K562 (cell line): ENCODE data around the gene EPGN. TPM values are rescaled to one million over a fixed set of nuclear protein-coding genes. Genes with fewer than 3 reads are reported as not detected.

Source experiments
- CBX3 ChIP-seq, 2 experiments: IDR thresholded peaks; 1 replicate in 1 of 2; 2 replicates in 1 of 2; pipeline ENCODE4 v1.6.1; 2012; ENCODE audit warnings: inconsistent platforms in 2 of 2, low read length in 2 of 2, borderline replicate concordance in 1 of 2, control low read depth in 1 of 2
- DDX20 ChIP-seq: fragments of 450-650 bp; IDR thresholded peaks from 2 replicates; pipeline ENCODE4 v1.6.1; 2016; ENCODE audit warnings: missing genetic modification characterization, low read depth, mild to moderate bottlenecking, missing compliant biosample characterization, moderate library complexity
- ERF ChIP-seq: fragments of 450-650 bp; formaldehyde crosslinking; IDR thresholded peaks from 2 replicates; pipeline ENCODE4 v1.4.0; 2020; ENCODE audit warnings: mild to moderate bottlenecking, mixed read lengths
- FOS ChIP-seq: IDR thresholded peaks from 3 replicates; pipeline ENCODE4 v1.6.1; 2011; ENCODE audit not compliant: insufficient read length; ENCODE audit errors: extremely low read depth
- HEY1 ChIP-seq: fragments of 250-450 bp; sonication (Bioruptor Pico); IDR thresholded peaks from 2 replicates; pipeline ENCODE4 v1.5.0; 2020; ENCODE audit warnings: mild to moderate bottlenecking, moderate library complexity, borderline replicate concordance
- L3MBTL2 ChIP-seq: fragments of 450-650 bp; IDR thresholded peaks from 2 replicates; pipeline ENCODE4 v1.6.1; 2016; ENCODE audit warnings: mild to moderate bottlenecking, moderate library complexity
- MYC ChIP-seq, 2 experiments: fragments of 250-450 bp in 1 of 2; sonication (Bioruptor Pico) in 1 of 2; IDR thresholded peaks; 2 replicates each; pipeline versions ENCODE4 v1.5.1 to v1.6.1; 2012 to 2021; ENCODE audit warnings: low read depth in 2 of 2, borderline replicate concordance in 1 of 2, improper control_type of control experiment in 1 of 2, low read length in 1 of 2, mild to moderate bottlenecking in 1 of 2, moderate library complexity in 1 of 2
- NCOA4 ChIP-seq: fragments of 450-650 bp; IDR thresholded peaks from 2 replicates; pipeline ENCODE4 v1.6.1; 2018; ENCODE audit warnings: mild to moderate bottlenecking; ENCODE audit not compliant: partially characterized antibody
- RBFOX2 ChIP-seq: fragments of 200-400 bp; formaldehyde crosslinking; IDR thresholded peaks from 2 replicates; pipeline ENCODE4 v1.6.1; 2017; ENCODE audit warnings: low read depth, mild to moderate bottlenecking, low read length, moderate library complexity
- SMARCA5 ChIP-seq: fragments of 450-650 bp; IDR thresholded peaks from 2 replicates; pipeline ENCODE4 v1.6.1; 2016
- SREBF2 ChIP-seq: sonication (generic); formaldehyde crosslinking; IDR thresholded peaks from 2 replicates; pipeline ENCODE4 v1.4.0; 2020; ENCODE audit warnings: mild to moderate bottlenecking, missing genetic modification reagents
- U2AF2 ChIP-seq: fragments of 200-400 bp; formaldehyde crosslinking; optimal IDR thresholded peaks from 2 replicates; pipeline ENCODE3; 2017; ENCODE audit warnings: low read depth, mild to moderate bottlenecking, low read length
- ZNF184 ChIP-seq: sonication (generic); formaldehyde crosslinking; IDR thresholded peaks from 2 replicates; pipeline ENCODE4 v1.5.0; 2020; ENCODE audit warnings: missing genetic modification reagents
- ZNF23 ChIP-seq: fragments of 250-450 bp; sonication (Bioruptor Pico); IDR thresholded peaks from 2 replicates; pipeline ENCODE4 v1.4.0; 2020; ENCODE audit warnings: mild to moderate bottlenecking
- ZNF3 ChIP-seq: fragments of 250-450 bp; sonication (Bioruptor Pico); IDR thresholded peaks from 2 replicates; pipeline ENCODE4 v1.5.0; 2021; ENCODE audit warnings: mild to moderate bottlenecking, moderate library complexity
- ZNF707 ChIP-seq: fragments of 250-450 bp; sonication (Bioruptor Pico); conservative IDR thresholded peaks from 2 replicates; pipeline ENCODE4 v1.8.0; 2022; ENCODE audit warnings: inconsistent platforms, mild to moderate bottlenecking, moderate library complexity
- polyA plus RNA-seq, 8 experiments: library from polyadenylated mRNA; depleted of rRNA in 4 of 8; stranded (reverse) in 5 of 8; unstranded in 3 of 8; fragments of >200 nt; fragmentation: Nextera tagmentation in 2 of 8; fragmentation: Illumina TruSeq in 1 of 8; extraction: Ambion mirVana in 2 of 8; extraction: Trizol in 1 of 8; gene quantifications; 2 replicates each; pipeline versions ENCODE4 v1.2.1 to v1.2.3, GENCODE V29; 2011 to 2014; ENCODE audit warnings: inconsistent platforms in 1 of 8, missing spikeins in 1 of 8
- total RNA-seq, 7 experiments: library from RNA; depleted of rRNA in 6 of 7; stranded (reverse); fragments of >200 nt in 6 of 7; fragmentation: Illumina TruSeq in 2 of 7; extraction: Trizol in 2 of 7; gene quantifications; 2 replicates each; pipeline versions ENCODE4 v1.2.1 to v1.2.3, GENCODE V29; 2011 to 2021; ENCODE audit warnings: low replicate concordance in 1 of 7
- TF ChIP-seq, protein P1 (sequence below), 2 experiments: fragments of 450-650 bp in 1 of 2; IDR thresholded peaks; 2 replicates each; pipeline ENCODE4 v1.6.1; 2011 to 2017; ENCODE audit warnings: low read depth in 2 of 2, antibody characterized with exemption in 1 of 2, borderline replicate concordance in 1 of 2, low read length in 1 of 2, mild to moderate bottlenecking in 1 of 2, mixed read lengths in 1 of 2; ENCODE audit not compliant: control insufficient read depth in 1 of 2
- TF ChIP-seq, protein P2 (sequence below): fragments of 450-650 bp; formaldehyde crosslinking; IDR thresholded peaks from 2 replicates; pipeline ENCODE4 v1.4.0; 2020; ENCODE audit warnings: mild to moderate bottlenecking
- TF ChIP-seq, protein P3 (sequence below): fragments of 250-450 bp; sonication (Bioruptor Pico); IDR thresholded peaks from 2 replicates; pipeline ENCODE4 v1.5.0; 2021
- TF ChIP-seq, protein P4 (sequence below): fragments of 450-650 bp; IDR thresholded peaks from 2 replicates; pipeline ENCODE4 v1.6.1; 2017; ENCODE audit warnings: antibody characterized with exemption, mild to moderate bottlenecking

EPGN gene
- total and polyA plus RNA-seq, 9 of the 15 experiments (the other 6 are each of a cell fraction or from before 2014, with no cell fraction given) = 0.10 to 0.56 TPM; not detected in 7

DNA sequence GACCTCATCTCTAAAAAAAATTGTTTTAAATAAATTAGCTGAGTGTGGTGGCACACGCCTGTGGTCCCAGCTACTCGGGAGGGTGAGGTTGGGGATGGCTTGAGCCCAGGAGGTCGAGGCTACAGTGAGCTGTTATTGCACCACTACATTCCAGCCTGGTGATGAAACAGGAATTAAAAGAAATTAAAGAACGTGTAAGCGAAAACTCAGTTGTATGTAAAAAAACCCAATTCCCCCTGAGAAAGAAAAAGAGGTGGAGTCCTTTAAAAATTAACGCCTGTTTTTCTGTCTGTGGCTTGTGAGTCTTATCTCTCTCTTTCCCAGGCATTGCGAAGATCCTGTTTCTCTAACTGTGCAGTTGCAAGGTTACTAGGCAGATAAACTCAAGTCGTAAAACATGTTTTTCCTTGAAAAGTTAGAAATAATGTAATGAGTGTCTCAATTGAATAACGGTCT, 22.1 kb downstream of the EPGN start (continued):
- TF ChIP-seq, protein P1, sequence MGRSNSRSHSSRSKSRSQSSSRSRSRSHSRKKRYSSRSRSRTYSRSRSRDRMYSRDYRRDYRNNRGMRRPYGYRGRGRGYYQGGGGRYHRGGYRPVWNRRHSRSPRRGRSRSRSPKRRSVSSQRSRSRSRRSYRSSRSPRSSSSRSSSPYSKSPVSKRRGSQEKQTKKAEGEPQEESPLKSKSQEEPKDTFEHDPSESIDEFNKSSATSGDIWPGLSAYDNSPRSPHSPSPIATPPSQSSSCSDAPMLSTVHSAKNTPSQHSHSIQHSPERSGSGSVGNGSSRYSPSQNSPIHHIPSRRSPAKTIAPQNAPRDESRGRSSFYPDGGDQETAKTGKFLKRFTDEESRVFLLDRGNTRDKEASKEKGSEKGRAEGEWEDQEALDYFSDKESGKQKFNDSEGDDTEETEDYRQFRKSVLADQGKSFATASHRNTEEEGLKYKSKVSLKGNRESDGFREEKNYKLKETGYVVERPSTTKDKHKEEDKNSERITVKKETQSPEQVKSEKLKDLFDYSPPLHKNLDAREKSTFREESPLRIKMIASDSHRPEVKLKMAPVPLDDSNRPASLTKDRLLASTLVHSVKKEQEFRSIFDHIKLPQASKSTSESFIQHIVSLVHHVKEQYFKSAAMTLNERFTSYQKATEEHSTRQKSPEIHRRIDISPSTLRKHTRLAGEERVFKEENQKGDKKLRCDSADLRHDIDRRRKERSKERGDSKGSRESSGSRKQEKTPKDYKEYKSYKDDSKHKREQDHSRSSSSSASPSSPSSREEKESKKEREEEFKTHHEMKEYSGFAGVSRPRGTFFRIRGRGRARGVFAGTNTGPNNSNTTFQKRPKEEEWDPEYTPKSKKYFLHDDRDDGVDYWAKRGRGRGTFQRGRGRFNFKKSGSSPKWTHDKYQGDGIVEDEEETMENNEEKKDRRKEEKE (IDR thresholded peaks at IDR 0.05; ENCODE audit: borderline replicate concordance in 1 of 2, control insufficient read depth in 1 of 2, low read depth in 2 of 2, low read length in 1 of 2) = peak in 1 of 2 experiments; percentile 51; a peak in 1 of 4 replicates
- peak; percentile 30; the same call in 1 of the 2 replicates for TF ChIP-seq L3MBTL2
- TF ChIP-seq U2AF2 = no peak
- TF ChIP-seq ZNF23 (CRISPR knock-in tag) = no peak
- TF ChIP-seq SMARCA5 = no peak
- TF ChIP-seq ERF = no peak
- no peak for TF ChIP-seq ZNF3 (CRISPR knock-in tag)
- TF ChIP-seq, protein P2, sequence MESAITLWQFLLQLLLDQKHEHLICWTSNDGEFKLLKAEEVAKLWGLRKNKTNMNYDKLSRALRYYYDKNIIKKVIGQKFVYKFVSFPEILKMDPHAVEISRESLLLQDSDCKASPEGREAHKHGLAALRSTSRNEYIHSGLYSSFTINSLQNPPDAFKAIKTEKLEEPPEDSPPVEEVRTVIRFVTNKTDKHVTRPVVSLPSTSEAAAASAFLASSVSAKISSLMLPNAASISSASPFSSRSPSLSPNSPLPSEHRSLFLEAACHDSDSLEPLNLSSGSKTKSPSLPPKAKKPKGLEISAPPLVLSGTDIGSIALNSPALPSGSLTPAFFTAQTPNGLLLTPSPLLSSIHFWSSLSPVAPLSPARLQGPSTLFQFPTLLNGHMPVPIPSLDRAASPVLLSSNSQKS (CRISPR knock-in tag) = no peak
- no peak for TF ChIP-seq FOS
- TF ChIP-seq MYC (IDR thresholded peaks at IDR 0.05; ENCODE audit: low read depth, low read length) = no peak
- TF ChIP-seq MYC (CRISPR knock-in tag; IDR thresholded peaks at IDR 0.05; ENCODE audit: borderline replicate concordance, low read depth) = no peak
- no peak for TF ChIP-seq CBX3 (IDR thresholded peaks at IDR 0.05; ENCODE audit: borderline replicate concordance in 1 of 2, low read length in 2 of 2)
- TF ChIP-seq, protein P3, sequence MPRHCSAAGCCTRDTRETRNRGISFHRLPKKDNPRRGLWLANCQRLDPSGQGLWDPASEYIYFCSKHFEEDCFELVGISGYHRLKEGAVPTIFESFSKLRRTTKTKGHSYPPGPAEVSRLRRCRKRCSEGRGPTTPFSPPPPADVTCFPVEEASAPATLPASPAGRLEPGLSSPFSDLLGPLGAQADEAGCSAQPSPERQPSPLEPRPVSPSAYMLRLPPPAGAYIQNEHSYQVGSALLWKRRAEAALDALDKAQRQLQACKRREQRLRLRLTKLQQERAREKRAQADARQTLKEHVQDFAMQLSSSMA (CRISPR knock-in tag) = no peak
- TF ChIP-seq DDX20 (tag) = no peak
- no peak for TF ChIP-seq ZNF184 (CRISPR knock-in tag)
- TF ChIP-seq ZNF707 (CRISPR knock-in tag) = no peak
- no peak for TF ChIP-seq NCOA4
- TF ChIP-seq, protein P4, sequence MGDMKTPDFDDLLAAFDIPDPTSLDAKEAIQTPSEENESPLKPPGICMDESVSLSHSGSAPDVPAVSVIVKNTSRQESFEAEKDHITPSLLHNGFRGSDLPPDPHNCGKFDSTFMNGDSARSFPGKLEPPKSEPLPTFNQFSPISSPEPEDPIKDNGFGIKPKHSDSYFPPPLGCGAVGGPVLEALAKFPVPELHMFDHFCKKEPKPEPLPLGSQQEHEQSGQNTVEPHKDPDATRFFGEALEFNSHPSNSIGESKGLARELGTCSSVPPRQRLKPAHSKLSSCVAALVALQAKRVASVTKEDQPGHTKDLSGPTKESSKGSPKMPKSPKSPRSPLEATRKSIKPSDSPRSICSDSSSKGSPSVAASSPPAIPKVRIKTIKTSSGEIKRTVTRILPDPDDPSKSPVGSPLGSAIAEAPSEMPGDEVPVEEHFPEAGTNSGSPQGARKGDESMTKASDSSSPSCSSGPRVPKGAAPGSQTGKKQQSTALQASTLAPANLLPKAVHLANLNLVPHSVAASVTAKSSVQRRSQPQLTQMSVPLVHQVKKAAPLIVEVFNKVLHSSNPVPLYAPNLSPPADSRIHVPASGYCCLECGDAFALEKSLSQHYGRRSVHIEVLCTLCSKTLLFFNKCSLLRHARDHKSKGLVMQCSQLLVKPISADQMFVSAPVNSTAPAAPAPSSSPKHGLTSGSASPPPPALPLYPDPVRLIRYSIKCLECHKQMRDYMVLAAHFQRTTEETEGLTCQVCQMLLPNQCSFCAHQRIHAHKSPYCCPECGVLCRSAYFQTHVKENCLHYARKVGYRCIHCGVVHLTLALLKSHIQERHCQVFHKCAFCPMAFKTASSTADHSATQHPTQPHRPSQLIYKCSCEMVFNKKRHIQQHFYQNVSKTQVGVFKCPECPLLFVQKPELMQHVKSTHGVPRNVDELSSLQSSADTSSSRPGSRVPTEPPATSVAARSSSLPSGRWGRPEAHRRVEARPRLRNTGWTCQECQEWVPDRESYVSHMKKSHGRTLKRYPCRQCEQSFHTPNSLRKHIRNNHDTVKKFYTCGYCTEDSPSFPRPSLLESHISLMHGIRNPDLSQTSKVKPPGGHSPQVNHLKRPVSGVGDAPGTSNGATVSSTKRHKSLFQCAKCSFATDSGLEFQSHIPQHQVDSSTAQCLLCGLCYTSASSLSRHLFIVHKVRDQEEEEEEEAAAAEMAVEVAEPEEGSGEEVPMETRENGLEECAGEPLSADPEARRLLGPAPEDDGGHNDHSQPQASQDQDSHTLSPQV = peak; percentile 57; the same call in 1 of the 2 replicates
- no peak for TF ChIP-seq HEY1 (CRISPR knock-in tag)
- peak; percentile 66 for TF ChIP-seq RBFOX2
- no peak for TF ChIP-seq SREBF2 (CRISPR knock-in tag)
